Tibial nerve (tissue), 3 donors: ENCODE results near the gene NAPA.

Experiments
- CTCF ChIP-seq, 5 experiments: fragments of 200-600 bp in 3 of 5; fragments of 450-650 bp in 2 of 5; sonication (generic) in 3 of 5; IDR thresholded peaks; one replicate each; pipeline ENCODE4 v1.5.1; 2016 to 2019; ENCODE audit warnings: antibody characterized with exemption in 5 of 5, mild to moderate bottlenecking in 3 of 5, moderate library complexity in 2 of 5
- POLR2A ChIP-seq, 2 donors: fragments of 450-650 bp; IDR thresholded peaks; one replicate each; pipeline ENCODE4 v1.6.1; 2017; ENCODE audit warnings: antibody characterized with exemption in 2 of 2, mild to moderate bottlenecking in 2 of 2, moderate library complexity in 2 of 2

DNA sequence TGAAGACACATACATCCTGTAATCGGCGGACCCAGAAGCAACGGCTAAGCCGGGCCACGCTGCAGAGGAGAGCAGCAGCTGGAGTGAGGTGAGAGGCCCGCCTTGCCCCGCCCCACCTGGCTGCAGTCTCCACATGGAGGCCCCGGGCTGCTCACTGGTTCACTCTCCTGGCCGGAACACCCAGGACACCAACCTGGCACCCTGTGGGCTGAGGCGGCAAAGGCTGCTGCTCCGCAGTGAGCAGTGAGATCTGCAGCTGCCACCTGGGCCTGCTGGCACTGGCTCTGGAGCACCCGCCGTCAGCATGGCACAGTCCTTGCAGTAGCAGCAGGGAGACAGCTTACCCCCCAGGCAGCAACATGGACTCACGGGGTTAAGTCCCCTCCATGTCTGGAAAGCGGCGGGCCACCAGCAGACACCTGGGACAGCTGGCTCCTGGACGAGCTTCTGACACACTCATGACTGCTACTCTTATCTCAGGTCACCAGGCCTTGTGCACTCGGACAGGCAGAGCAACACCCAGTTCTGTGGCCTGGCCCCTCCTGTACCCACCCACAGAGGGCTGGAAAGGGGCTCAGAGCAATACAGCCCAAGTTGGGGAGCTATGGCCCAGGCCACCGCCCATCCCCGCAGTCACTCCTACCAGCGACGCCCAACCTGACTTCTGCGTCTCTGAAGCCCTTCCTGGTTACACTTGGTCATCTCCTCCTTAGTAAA lies 17.7 kb downstream of the NAPA start:
- no peak for TF ChIP-seq CTCF (IDR thresholded peaks at IDR 0.05)
- TF ChIP-seq POLR2A (IDR thresholded peaks at IDR 0.05): no peak
